ENCODE measurements around the gene ARL4A. TPM values are rescaled to one million over a fixed set of nuclear protein-coding genes. Genes with fewer than 3 reads are reported as not detected.

The ARL4A gene
- total RNA-seq, 4 donors from 2014 or later = 98.1 to 116 (median 112) TPM

DNA sequence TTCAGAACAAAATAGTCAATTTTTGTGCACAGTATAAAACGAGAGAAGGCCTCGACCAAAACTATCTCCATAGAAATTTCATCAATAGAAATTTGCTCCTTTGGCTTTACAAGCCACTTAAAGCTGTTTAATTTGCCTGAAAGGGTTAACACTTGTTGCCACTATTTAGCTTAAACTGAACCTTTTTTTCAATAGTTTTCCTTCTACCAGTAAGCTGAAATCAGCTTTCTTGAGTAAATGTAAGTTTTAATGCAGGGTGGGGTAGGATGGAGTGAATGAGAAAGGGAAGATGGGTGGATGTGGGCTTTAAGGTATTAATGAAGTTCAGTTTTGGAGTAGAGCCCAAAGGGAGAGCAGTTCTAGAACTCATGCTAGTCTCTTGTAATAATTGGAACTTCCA, 39.5 kb downstream of the ARL4A start:
- H3K4me1 ChIP-seq = peaks cover 37% of the 10 kb centered on the region
- H3K27ac ChIP-seq = no peak overlapping the region
- WGBS = 94% methylated on average over 2 of the region's 2 CpGs
- no peaks in the 10 kb centered on the region for H3K36me3 ChIP-seq
- no peaks in the 10 kb centered on the region for H3K9me3 ChIP-seq
- DNase-seq (ENCODE audit: low spot score in 2 of 2) = no peak
- no peaks in the 10 kb centered on the region for H3K27me3 ChIP-seq
- no peak overlapping the region for H3K4me3 ChIP-seq
- TF ChIP-seq POLR2A (IDR thresholded peaks at IDR 0.05) = no peak
- TF ChIP-seq, protein P1, sequence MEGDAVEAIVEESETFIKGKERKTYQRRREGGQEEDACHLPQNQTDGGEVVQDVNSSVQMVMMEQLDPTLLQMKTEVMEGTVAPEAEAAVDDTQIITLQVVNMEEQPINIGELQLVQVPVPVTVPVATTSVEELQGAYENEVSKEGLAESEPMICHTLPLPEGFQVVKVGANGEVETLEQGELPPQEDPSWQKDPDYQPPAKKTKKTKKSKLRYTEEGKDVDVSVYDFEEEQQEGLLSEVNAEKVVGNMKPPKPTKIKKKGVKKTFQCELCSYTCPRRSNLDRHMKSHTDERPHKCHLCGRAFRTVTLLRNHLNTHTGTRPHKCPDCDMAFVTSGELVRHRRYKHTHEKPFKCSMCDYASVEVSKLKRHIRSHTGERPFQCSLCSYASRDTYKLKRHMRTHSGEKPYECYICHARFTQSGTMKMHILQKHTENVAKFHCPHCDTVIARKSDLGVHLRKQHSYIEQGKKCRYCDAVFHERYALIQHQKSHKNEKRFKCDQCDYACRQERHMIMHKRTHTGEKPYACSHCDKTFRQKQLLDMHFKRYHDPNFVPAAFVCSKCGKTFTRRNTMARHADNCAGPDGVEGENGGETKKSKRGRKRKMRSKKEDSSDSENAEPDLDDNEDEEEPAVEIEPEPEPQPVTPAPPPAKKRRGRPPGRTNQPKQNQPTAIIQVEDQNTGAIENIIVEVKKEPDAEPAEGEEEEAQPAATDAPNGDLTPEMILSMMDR (IDR thresholded peaks at IDR 0.05) = no peak
- no peak for TF ChIP-seq POLR2AphosphoS5 (IDR thresholded peaks at IDR 0.05)
- TF ChIP-seq EP300 (IDR thresholded peaks at IDR 0.05) = no peak

DNA sequence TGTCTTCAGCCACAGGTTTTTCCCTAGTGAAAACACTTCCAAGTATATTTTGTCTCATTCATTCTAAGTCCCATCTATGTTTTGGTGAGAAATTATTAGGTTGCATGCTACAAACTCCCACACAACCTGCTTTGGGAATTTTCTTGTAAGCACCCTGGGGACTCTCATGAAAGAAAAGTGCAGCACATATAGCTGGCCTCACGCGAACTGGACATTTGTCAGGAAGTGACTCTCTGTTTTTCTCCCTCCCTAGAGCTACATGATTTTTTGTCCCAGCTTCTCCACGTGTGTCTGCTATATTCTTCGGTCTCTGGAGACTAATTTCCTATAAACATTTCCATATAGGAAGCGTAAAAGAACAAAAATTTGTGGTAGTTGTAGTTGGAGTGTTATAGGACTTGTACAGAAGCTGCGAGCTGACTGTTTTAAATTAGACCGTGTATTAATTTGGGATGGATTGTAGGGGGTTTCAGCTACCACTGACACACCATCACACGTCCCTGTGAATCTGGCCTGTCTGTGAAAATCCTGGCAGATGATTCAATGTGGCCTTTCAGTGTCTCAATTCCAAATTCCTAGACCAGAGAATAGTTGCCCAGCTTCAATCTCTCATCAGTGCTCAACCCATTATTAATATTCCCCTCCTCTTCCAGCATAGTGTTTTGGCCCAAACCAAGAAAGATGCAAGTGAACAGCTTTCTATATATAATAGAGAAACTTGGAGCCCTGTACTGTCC, 40.2 kb downstream of the ARL4A start:
- 76% methylated on average over 8 of the region's 8 CpGs for WGBS
- Histone ChIP-seq H3K9me3 (no peaks in the 10 kb centered on the region), H3K4me1 (peaks cover 31% of the 10 kb centered on the region), H3K27me3 (no peaks in the 10 kb centered on the region), H3K27ac (no peak overlapping the region), H3K4me3 (no peak overlapping the region), H3K36me3 (no peaks in the 10 kb centered on the region)
- TF ChIP-seq POLR2A (IDR thresholded peaks at IDR 0.05) (no peak), EP300 (IDR thresholded peaks at IDR 0.05) (no peak), POLR2AphosphoS5 (IDR thresholded peaks at IDR 0.05) (no peak)
- TF ChIP-seq, protein P1 (IDR thresholded peaks at IDR 0.05) = no peak
- no peak for DNase-seq (ENCODE audit: low spot score in 2 of 2)

DNA sequence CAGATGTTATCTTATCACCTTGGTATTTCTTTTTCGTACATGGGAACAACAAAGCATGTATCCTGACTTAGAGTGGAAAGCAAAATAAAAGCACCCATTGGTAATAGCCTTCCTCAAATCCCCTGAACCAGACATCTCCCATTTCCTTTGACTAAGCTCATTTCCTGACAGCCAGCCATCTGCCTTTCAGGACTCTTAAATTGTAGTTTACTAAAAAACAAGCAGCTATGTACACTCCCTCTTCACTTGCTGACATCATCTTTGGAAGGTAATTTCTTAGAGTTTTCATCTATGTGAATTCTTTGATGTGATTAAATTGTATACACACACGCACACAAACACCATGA, 40.7 kb downstream of the ARL4A start:
- no peak for TF ChIP-seq EP300 (IDR thresholded peaks at IDR 0.05)
- TF ChIP-seq, protein P1 (IDR thresholded peaks at IDR 0.05) = no peak
- no peak for TF ChIP-seq POLR2A (IDR thresholded peaks at IDR 0.05)
- no peak for TF ChIP-seq POLR2AphosphoS5 (IDR thresholded peaks at IDR 0.05)
- no peak for DNase-seq (ENCODE audit: low spot score in 2 of 2)
- H3K9me3 ChIP-seq = no peaks in the 10 kb centered on the region
- H3K4me3 ChIP-seq = no peak overlapping the region
- H3K27ac ChIP-seq = no peak overlapping the region
- H3K27me3 ChIP-seq = no peaks in the 10 kb centered on the region
- H3K36me3 ChIP-seq = no peaks in the 10 kb centered on the region
- WGBS = 64% methylated on average over 2 of the region's 2 CpGs
- H3K4me1 ChIP-seq = peaks cover 25% of the 10 kb centered on the region

DNA sequence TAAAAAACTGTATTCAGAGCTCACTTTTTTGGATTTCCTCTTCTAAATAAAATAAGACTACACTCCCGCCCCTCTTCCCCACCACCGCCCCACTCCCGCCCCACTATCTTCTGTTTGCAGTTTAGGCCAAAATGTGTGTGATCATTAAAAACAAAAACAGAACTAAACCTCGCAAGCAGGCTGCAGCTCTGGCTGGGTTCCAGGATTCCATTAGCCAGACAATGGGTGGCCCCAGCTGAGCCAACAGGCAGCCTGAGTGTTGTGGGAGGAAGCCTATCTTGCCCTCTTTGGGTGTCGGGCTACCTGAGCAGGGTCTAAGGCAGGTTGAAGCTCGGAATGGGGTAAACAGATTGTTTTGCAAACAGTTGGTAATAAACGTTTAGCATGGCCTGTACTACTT, 41.7 kb downstream of the ARL4A start:
- peak in 1 of 2 donors; percentile 77 for DNase-seq (ENCODE audit: low spot score in 2 of 2)
- 22% methylated on average over 7 of the region's 7 CpGs for WGBS
- H3K4me1 ChIP-seq = peaks cover 23% of the 10 kb centered on the region
- no peaks in the 10 kb centered on the region for H3K27me3 ChIP-seq
- H3K9me3 ChIP-seq = no peaks in the 10 kb centered on the region
- H3K27ac ChIP-seq = no peak overlapping the region
- H3K4me3 ChIP-seq = no peak overlapping the region
- no peaks in the 10 kb centered on the region for H3K36me3 ChIP-seq
- TF ChIP-seq POLR2AphosphoS5 (IDR thresholded peaks at IDR 0.05) = no peak
- no peak for TF ChIP-seq EP300 (IDR thresholded peaks at IDR 0.05)
- no peak for TF ChIP-seq POLR2A (IDR thresholded peaks at IDR 0.05)
- TF ChIP-seq, protein P1 (IDR thresholded peaks at IDR 0.05) = no peak

DNA sequence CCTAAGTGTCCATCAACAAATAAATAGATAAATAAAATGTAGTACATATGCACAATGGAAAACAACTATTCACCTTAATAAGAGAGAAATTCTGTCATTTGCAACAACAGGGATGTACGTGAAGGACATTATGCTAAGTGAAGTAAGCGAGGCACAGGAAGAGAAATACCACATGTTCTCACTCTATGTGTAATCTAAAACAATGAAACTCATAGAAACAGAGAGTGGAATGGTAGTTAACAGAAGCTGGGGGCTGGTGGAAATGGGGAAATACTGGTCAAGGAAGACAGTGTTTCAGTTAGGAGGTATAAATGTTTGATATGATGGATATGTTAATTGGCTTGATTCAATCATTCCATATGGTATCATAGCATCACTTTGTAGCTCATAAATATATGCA, 43.1 kb downstream of the ARL4A start:
- peaks cover 23% of the 10 kb centered on the region for H3K4me1 ChIP-seq

More for the DNA sequence above, 43.1 kb downstream of the ARL4A start:
- TF ChIP-seq EP300 (IDR thresholded peaks at IDR 0.05) (no peak), POLR2AphosphoS5 (IDR thresholded peaks at IDR 0.05) (no peak), POLR2A (IDR thresholded peaks at IDR 0.05) (no peak)
- TF ChIP-seq, protein P1 (IDR thresholded peaks at IDR 0.05) = no peak
- Histone ChIP-seq H3K27ac (no peak overlapping the region), H3K9me3 (no peaks in the 10 kb centered on the region), H3K27me3 (no peaks in the 10 kb centered on the region), H3K4me3 (no peak overlapping the region), H3K36me3 (no peaks in the 10 kb centered on the region)
- no peak for DNase-seq (ENCODE audit: low spot score in 2 of 2)
- 83% methylated on average over 2 of the region's 2 CpGs for WGBS
